Measurements from ENCODE around the gene TMEM217. TPM values are rescaled to one million over a fixed set of nuclear protein-coding genes. Genes with fewer than 3 reads are reported as not detected.

The TMEM217 gene
- total RNA-seq, 1 donor from 2014 or later, result not detected

- Mint-ChIP-seq H3K36me3 (ENCODE audit: unreplicated experiment) (no peaks in the 10 kb centered on the region), H3K27ac (ENCODE audit: unreplicated experiment) (no peak overlapping the region), H3K4me1 (ENCODE audit: low read depth, unreplicated experiment) (no peaks in the 10 kb centered on the region), H3K4me3 (ENCODE audit: unreplicated experiment) (no peak overlapping the region), H3K27me3 (ENCODE audit: unreplicated experiment) (no peaks in the 10 kb centered on the region), H3K9me3 (ENCODE audit: unreplicated experiment) (no peaks in the 10 kb centered on the region)
- TF ChIP-seq CTCF (IDR thresholded peaks at IDR 0.05; ENCODE audit: partially characterized antibody, unreplicated experiment), result no peak
- no peak for DNase-seq
Observed at GRCh38 chr6:37180075-37180474, 77.9 kb downstream of the TMEM217 start.

- Mint-ChIP-seq H3K36me3 (ENCODE audit: unreplicated experiment) (no peaks in the 10 kb centered on the region), H3K4me1 (ENCODE audit: low read depth, unreplicated experiment) (no peaks in the 10 kb centered on the region), H3K9me3 (ENCODE audit: unreplicated experiment) (no peaks in the 10 kb centered on the region), H3K27me3 (ENCODE audit: unreplicated experiment) (no peaks in the 10 kb centered on the region), H3K27ac (ENCODE audit: unreplicated experiment) (no peak overlapping the region), H3K4me3 (ENCODE audit: unreplicated experiment) (no peak overlapping the region)
- DNase-seq, result no peak
- TF ChIP-seq CTCF (IDR thresholded peaks at IDR 0.05; ENCODE audit: partially characterized antibody, unreplicated experiment), result no peak
Observed at GRCh38 chr6:37177935-37178517, 79.9 kb downstream of the TMEM217 start.

GRCh38 chr6:37177077-37177934 lies 80.6 kb downstream of the TMEM217 start:
- Mint-ChIP-seq H3K27me3 (ENCODE audit: unreplicated experiment) (no peaks in the 10 kb centered on the region), H3K27ac (ENCODE audit: unreplicated experiment) (no peak overlapping the region), H3K4me1 (ENCODE audit: low read depth, unreplicated experiment) (no peaks in the 10 kb centered on the region), H3K9me3 (ENCODE audit: unreplicated experiment) (no peaks in the 10 kb centered on the region), H3K36me3 (ENCODE audit: unreplicated experiment) (no peaks in the 10 kb centered on the region), H3K4me3 (ENCODE audit: unreplicated experiment) (no peak overlapping the region)
- no peak for DNase-seq
- TF ChIP-seq CTCF (IDR thresholded peaks at IDR 0.05; ENCODE audit: partially characterized antibody, unreplicated experiment), result no peak

- DNase-seq, result no peak
- no peak for TF ChIP-seq CTCF (IDR thresholded peaks at IDR 0.05; ENCODE audit: partially characterized antibody, unreplicated experiment)
Observed at GRCh38 chr6:37176268-37177076, 81.5 kb downstream of the TMEM217 start.

More at GRCh38 chr6:37176268-37177076, 81.5 kb downstream of the TMEM217 start:
- no peaks in the 10 kb centered on the region for H3K4me1 Mint-ChIP-seq (ENCODE audit: low read depth, unreplicated experiment)
- H3K4me3 Mint-ChIP-seq (ENCODE audit: unreplicated experiment), result no peak overlapping the region
- H3K27ac Mint-ChIP-seq (ENCODE audit: unreplicated experiment), result no peak overlapping the region
- peaks cover 3% of the 10 kb centered on the region for H3K9me3 Mint-ChIP-seq (ENCODE audit: unreplicated experiment)
- H3K36me3 Mint-ChIP-seq (ENCODE audit: unreplicated experiment), result no peaks in the 10 kb centered on the region
- H3K27me3 Mint-ChIP-seq (ENCODE audit: unreplicated experiment), result peaks cover 2% of the 10 kb centered on the region

All from glutamatergic neuron (in vitro differentiated cells).